SK-N-SH (cell line): ENCODE measurements around the gene LRRFIP2. TPM values are rescaled to one million over a fixed set of nuclear protein-coding genes. Genes with fewer than 3 reads are reported as not detected.

Experiments used
- CTCF ChIA-PET: fragments of 300-600, 350-600 bp; formaldehyde crosslinking; extraction: SDS; loops from one replicate; lab custom pipeline; 2021; lab: Yijun Ruan, JAX
- POLR2A ChIA-PET: fragments of 350-600 bp; sonication (Branson Sonifier 250); formaldehyde crosslinking; extraction: SDS; loops from one replicate; lab custom pipeline; 2020; ENCODE audit warnings: antibody characterized with exemption, inconsistent platforms; lab: Yijun Ruan, JAX
- DNase-seq: peaks from one replicate; pipeline ENCODE4 v3.0.0; 2012
- H2AFZ ChIP-seq: fragments of 200-600 bp; sonication (generic); 2 replicates; pipeline ENCODE4 v1.8.1; 2016; ENCODE audit warnings: antibody characterized with exemption, mild to moderate bottlenecking, low read depth
- H3F3A ChIP-seq: fragments of 200-600 bp; sonication (generic); replicated peaks from 2 replicates; pipeline ENCODE3; 2016; ENCODE audit warnings: antibody characterized with exemption, mild to moderate bottlenecking; ENCODE audit not compliant: insufficient read depth
- H3K27ac ChIP-seq, 2 experiments: fragments of 200-500 bp in 1 of 2; fragments of 200-600 bp in 1 of 2; sonication (Bioruptor generic) in 1 of 2; sonication (generic), shearing (Covaris generic) in 1 of 2; 2 replicates each; pipeline versions ENCODE4 v1.5.1 to v1.6.1; 2014 to 2016; ENCODE audit warnings: low read depth in 2 of 2, inconsistent platforms in 1 of 2, low read length in 1 of 2, mild to moderate bottlenecking in 1 of 2, mixed read lengths in 1 of 2
- H3K27me3 ChIP-seq: fragments of 200-600 bp; sonication (generic), shearing (Covaris generic); 2 replicates; pipeline ENCODE4 v1.6.1; 2016; ENCODE audit warnings: mixed run types; ENCODE audit not compliant: insufficient read depth
- H3K36me3 ChIP-seq, 2 experiments: fragments of 200-500 bp in 1 of 2; fragments of 200-600 bp in 1 of 2; sonication (Bioruptor generic) in 1 of 2; sonication (generic) in 1 of 2; replicated peaks in 1 of 2; 2 replicates each; pipeline versions ENCODE3 to v1.5.1; 2014 to 2016; ENCODE audit warnings: low read length in 1 of 2, mild to moderate bottlenecking in 1 of 2; ENCODE audit not compliant: insufficient read depth in 2 of 2, control insufficient read depth in 1 of 2
- H3K4me1 ChIP-seq, 2 experiments: fragments of 200-500 bp in 1 of 2; fragments of 200-600 bp in 1 of 2; sonication (Bioruptor generic) in 1 of 2; sonication (generic), shearing (Covaris generic) in 1 of 2; 2 replicates each; pipeline versions ENCODE4 v1.5.1 to v1.6.1; 2014 to 2016; ENCODE audit warnings: low read depth in 1 of 2, low read length in 1 of 2, mixed run types in 1 of 2; ENCODE audit not compliant: insufficient read depth in 2 of 2, control insufficient read depth in 1 of 2
- H3K4me2 ChIP-seq: fragments of 200-600 bp; sonication (generic), shearing (Covaris generic); 2 replicates; pipeline ENCODE4 v1.6.1; 2017; ENCODE audit warnings: mixed run types
- H3K4me3 ChIP-seq, 2 experiments: fragments of 200-500 bp in 1 of 2; fragments of 200-600 bp in 1 of 2; sonication (Bioruptor generic) in 1 of 2; sonication (generic), shearing (Covaris generic) in 1 of 2; 2 replicates each; pipeline versions ENCODE4 v1.5.1 to v1.8.1; 2014 to 2016; ENCODE audit warnings: low read depth in 2 of 2, inconsistent platforms in 1 of 2, low read length in 1 of 2, mild to moderate bottlenecking in 1 of 2, mixed read lengths in 1 of 2, moderate library complexity in 1 of 2
- H3K79me2 ChIP-seq: fragments of 200-600 bp; sonication (generic); 2 replicates; pipeline ENCODE4 v1.8.1; 2017; ENCODE audit warnings: mild to moderate bottlenecking; ENCODE audit not compliant: insufficient read depth
- H3K9ac ChIP-seq: fragments of 200-600 bp; sonication (generic); 2 replicates; pipeline ENCODE4 v1.6.1; 2017; ENCODE audit warnings: mixed run types
- H3K9me2 ChIP-seq: fragments of 200-600 bp; sonication (generic); 2 replicates; pipeline ENCODE4 v1.6.1; 2017; ENCODE audit warnings: mixed run types
- H3K9me3 ChIP-seq: fragments of 200-600 bp; sonication (generic); 2 replicates; pipeline ENCODE4 v1.6.1; 2017; ENCODE audit warnings: mixed run types, mild to moderate bottlenecking, moderate library complexity
- H4K20me1 ChIP-seq: fragments of 200-600 bp; sonication (generic); 2 replicates; pipeline ENCODE4 v1.6.1; 2017; ENCODE audit warnings: mild to moderate bottlenecking, mixed run types; ENCODE audit not compliant: insufficient read depth
- CHD2 ChIP-seq: fragments of 150-350 bp; IDR thresholded peaks from 2 replicates; pipeline ENCODE4 v1.6.1; 2018; ENCODE audit warnings: low read length; ENCODE audit not compliant: partially characterized antibody
- CTCF ChIP-seq: fragments of 200-600 bp; sonication (generic); IDR thresholded peaks from 2 replicates; pipeline ENCODE4 v1.6.1; 2017; ENCODE audit warnings: antibody characterized with exemption, mild to moderate bottlenecking, moderate library complexity
- FOXJ3 ChIP-seq: sonication (generic); formaldehyde crosslinking; IDR thresholded peaks from 2 replicates; pipeline ENCODE4 v1.5.1; 2020; ENCODE audit warnings: mild to moderate bottlenecking, missing genetic modification reagents
- FOXM1 ChIP-seq: IDR thresholded peaks from 2 replicates; pipeline ENCODE4 v1.4.0; 2012; ENCODE audit warnings: low read depth, mild to moderate bottlenecking
- GABPA ChIP-seq: IDR thresholded peaks from 2 replicates; pipeline ENCODE4 v1.4.0; 2012; ENCODE audit warnings: low read depth, mild to moderate bottlenecking
- JUND ChIP-seq: IDR thresholded peaks from 2 replicates; pipeline ENCODE4 v1.4.0; 2012
- MAX ChIP-seq: IDR thresholded peaks from 2 replicates; pipeline ENCODE4 v1.4.0; 2012; ENCODE audit warnings: low read depth
- NRF1 ChIP-seq: IDR thresholded peaks from 2 replicates; pipeline ENCODE4 v1.6.1; 2012; ENCODE audit warnings: low read depth, mild to moderate bottlenecking, low read length
- PBX3 ChIP-seq: IDR thresholded peaks from 2 replicates; pipeline ENCODE4; 2012
- RAD21 ChIP-seq: IDR thresholded peaks from 2 replicates; pipeline ENCODE4 v1.6.1; 2012; ENCODE audit warnings: mild to moderate bottlenecking, low read length
- RCOR1 ChIP-seq: fragments of 150-350 bp; IDR thresholded peaks from 2 replicates; pipeline ENCODE4 v1.6.1; 2017; ENCODE audit warnings: antibody characterized with exemption, low read length
- REST ChIP-seq: IDR thresholded peaks from 2 replicates; pipeline ENCODE4 v1.6.1; 2012; ENCODE audit warnings: mild to moderate bottlenecking, low read depth, low read length, moderate library complexity
- RFX5 ChIP-seq: IDR thresholded peaks from 2 replicates; pipeline ENCODE4 v1.6.1; 2012; ENCODE audit warnings: mild to moderate bottlenecking, improper control_type of control experiment, low read length
- RXRA ChIP-seq: IDR thresholded peaks from 2 replicates; pipeline ENCODE4 v1.4.0; 2012; ENCODE audit warnings: low read depth, mild to moderate bottlenecking, borderline replicate concordance
- SIN3A ChIP-seq: IDR thresholded peaks from 2 replicates; pipeline ENCODE4 v1.6.1; 2012; ENCODE audit warnings: low read depth, mild to moderate bottlenecking, low read length, moderate library complexity, borderline replicate concordance
- SMC3 ChIP-seq: IDR thresholded peaks from 2 replicates; pipeline ENCODE4 v1.6.1; 2012; ENCODE audit warnings: low read depth, low read length, improper control_type of control experiment
- TAF1 ChIP-seq: IDR thresholded peaks from 2 replicates; pipeline ENCODE4 v1.6.1; 2012; ENCODE audit warnings: low read depth, mild to moderate bottlenecking, low read length, moderate library complexity, borderline replicate concordance
- TCF12 ChIP-seq: IDR thresholded peaks from 2 replicates; pipeline ENCODE4 v1.4.0; 2012
- TEAD4 ChIP-seq: IDR thresholded peaks from 2 replicates; pipeline ENCODE4 v1.4.0; 2012; ENCODE audit warnings: mild to moderate bottlenecking, borderline replicate concordance; ENCODE audit not compliant: insufficient read depth
- YY1 ChIP-seq: IDR thresholded peaks from 2 replicates; pipeline ENCODE4 v1.4.0; 2012; ENCODE audit warnings: low read depth, mild to moderate bottlenecking
- WGBS: methylation state at CpG from one replicate; pipeline ENCODE4 v1.1.6; 2017; ENCODE audit warnings: low lambda C conversion rate; 5-methylcytosine and 5-hydroxymethylcytosine counted together
- polyA plus RNA-seq, 3 experiments: library from polyadenylated mRNA; depleted of rRNA; stranded (reverse); fragments of >200 nt; gene quantifications; 2 replicates each; pipeline ENCODE4 v1.2.3, GENCODE V29; 2012

The LRRFIP2 gene
- polyA plus RNA-seq, 1 of the 3 experiments (the other 2 are of a cell fraction): 27.2 TPM

GRCh38 chr3:37161351-37161750 lies 13.0 kb downstream of the LRRFIP2 start (continued):
- TF ChIP-seq RAD21 (no peak), RFX5 (no peak), FOXJ3 (no peak), PBX3 (peak; percentile 85), TAF1 (no peak), NRF1 (no peak), TCF12 (peak; percentile 90), RCOR1 (no peak), MAX (no peak)

GRCh38 chr3:37155782-37156181 lies 18.6 kb downstream of the LRRFIP2 start:
- POLR2A ChIA-PET: no interaction called here
- H4K20me1 ChIP-seq: no peaks in the 10 kb centered on the region
- TF ChIP-seq TCF12: peak; percentile 49; the same call in 1 of the 2 replicates
- no peak for TF ChIP-seq SIN3A
- TF ChIP-seq, all 33 proteins: peak for 1
- H3K4me3 ChIP-seq: no peak overlapping the region
- H3K27ac ChIP-seq: no peak overlapping the region
- DNase-seq: no peak
- H3K4me2 ChIP-seq: no peak overlapping the region
- no peaks in the 10 kb centered on the region for H3K27me3 ChIP-seq
- H3K9me3 ChIP-seq: no peaks in the 10 kb centered on the region
- peaks cover 10% of the 10 kb centered on the region for H3F3A ChIP-seq
- H3K9ac ChIP-seq: no peak overlapping the region
- H3K36me3 ChIP-seq: peaks cover 6 to 19% of the 10 kb centered on the region in 2 experiments
- CTCF ChIA-PET: no interaction called here
- 97% methylated on average over 8 of the region's 8 CpGs for WGBS
- H3K4me1 ChIP-seq: peaks cover 0 to 3% of the 10 kb centered on the region in 2 experiments; a peak in 1 of 4 replicates
- no peak overlapping the region for H2AFZ ChIP-seq
- peaks cover 99% of the 10 kb centered on the region for H3K79me2 ChIP-seq
- no peaks in the 10 kb centered on the region for H3K9me2 ChIP-seq

GRCh38 chr3:37154668-37155314 lies 19.6 kb downstream of the LRRFIP2 start:
- peaks cover 0 to 3% of the 10 kb centered on the region in 2 experiments; a peak in 1 of 4 replicates for H3K4me1 ChIP-seq
- H3K27ac ChIP-seq: no peak overlapping the region; a peak in 1 of 4 replicates
- no peak overlapping the region for H2AFZ ChIP-seq
- no peak overlapping the region for H3K4me3 ChIP-seq
- H3K9ac ChIP-seq: no peak overlapping the region
- WGBS: 98% methylated on average over 2 of the region's 2 CpGs
- H3K79me2 ChIP-seq: peaks cover 99% of the 10 kb centered on the region
- no peaks in the 10 kb centered on the region for H3K27me3 ChIP-seq
- H3F3A ChIP-seq: peaks cover 11% of the 10 kb centered on the region
- DNase-seq: no peak
- POLR2A ChIA-PET: no interaction called here
- TF ChIP-seq TCF12 (no peak), REST (no peak), TEAD4 (no peak), TAF1 (no peak), SMC3 (no peak), JUND (no peak), FOXM1 (no peak), GABPA (no peak), CHD2 (no peak), RCOR1 (no peak), RXRA (no peak), YY1 (no peak), CTCF (no peak)
- peaks cover 6 to 10% of the 10 kb centered on the region in 2 experiments for H3K36me3 ChIP-seq
- no peaks in the 10 kb centered on the region for H3K9me2 ChIP-seq
- CTCF ChIA-PET: no interaction called here
- H3K4me2 ChIP-seq: no peak overlapping the region
- H3K9me3 ChIP-seq: no peaks in the 10 kb centered on the region
- no peaks in the 10 kb centered on the region for H4K20me1 ChIP-seq
